K562 (cell line): ENCODE data around the gene CALHM4. TPM values are rescaled to one million over a fixed set of nuclear protein-coding genes. Genes with fewer than 3 reads are reported as not detected.
A peak's percentile ranks its signal among the peaks of the same experiment; 100 is the strongest.

Source experiments
- BCOR ChIP-seq: fragments of 450-650 bp; IDR thresholded peaks from 2 replicates; pipeline ENCODE4 v1.6.1; 2016
- FOXP1 ChIP-seq: sonication (generic); formaldehyde crosslinking; IDR thresholded peaks from 2 replicates; pipeline ENCODE4 v1.8.0; 2022; ENCODE audit warnings: mild to moderate bottlenecking, missing genetic modification reagents
- MGA ChIP-seq: fragments of 450-650 bp; IDR thresholded peaks from 2 replicates; pipeline ENCODE4 v1.6.1; 2016; ENCODE audit warnings: mild to moderate bottlenecking, moderate library complexity
- NKRF ChIP-seq: fragments of 450-650 bp; IDR thresholded peaks from 2 replicates; pipeline ENCODE4 v1.6.1; 2016; ENCODE audit warnings: borderline replicate concordance
- SNRNP70 ChIP-seq: fragments of 200-400 bp; formaldehyde crosslinking; optimal IDR thresholded peaks from 2 replicates; pipeline ENCODE3; 2017; ENCODE audit warnings: low read depth, low read length
- SP1 ChIP-seq: sonication (generic); formaldehyde crosslinking; IDR thresholded peaks from 2 replicates; pipeline ENCODE4 v1.8.1; 2022; ENCODE audit warnings: mild to moderate bottlenecking, missing genetic modification reagents
- ZFX ChIP-seq: sonication (generic); formaldehyde crosslinking; IDR thresholded peaks from 2 replicates; pipeline ENCODE4 v1.8.0; 2022; ENCODE audit warnings: mild to moderate bottlenecking, missing genetic modification reagents, moderate library complexity
- ZNF518B ChIP-seq: fragments of 250-450 bp; sonication (Bioruptor Pico); IDR thresholded peaks from 2 replicates; pipeline ENCODE4 v1.5.0; 2021; ENCODE audit warnings: mild to moderate bottlenecking, moderate library complexity
- ZNF561 ChIP-seq: fragments of 450-650 bp; formaldehyde crosslinking; conservative IDR thresholded peaks from 2 replicates; pipeline ENCODE4 v1.4.0; 2020; ENCODE audit warnings: mild to moderate bottlenecking, moderate library complexity
- polyA plus RNA-seq, 8 experiments: library from polyadenylated mRNA; depleted of rRNA in 4 of 8; stranded (reverse) in 5 of 8; unstranded in 3 of 8; fragments of >200 nt; fragmentation: Nextera tagmentation in 2 of 8; fragmentation: Illumina TruSeq in 1 of 8; extraction: Ambion mirVana in 2 of 8; extraction: Trizol in 1 of 8; gene quantifications; 2 replicates each; pipeline versions ENCODE4 v1.2.1 to v1.2.3, GENCODE V29; 2011 to 2014; ENCODE audit warnings: inconsistent platforms in 1 of 8, missing spikeins in 1 of 8
- total RNA-seq, 7 experiments: library from RNA; depleted of rRNA in 6 of 7; stranded (reverse); fragments of >200 nt in 6 of 7; fragmentation: Illumina TruSeq in 2 of 7; extraction: Trizol in 2 of 7; gene quantifications; 2 replicates each; pipeline versions ENCODE4 v1.2.1 to v1.2.3, GENCODE V29; 2011 to 2021; ENCODE audit warnings: low replicate concordance in 1 of 7

CALHM4 gene
- total and polyA plus RNA-seq, 9 of the 15 experiments (the other 6 are each of a cell fraction or from before 2014, with no cell fraction given) = not detected

GRCh38 chr6:116533233-116533957, 20.2 kb upstream of the CALHM4 start (continued):
- peak; percentile 50 for TF ChIP-seq MGA
- TF ChIP-seq ZNF561 = no peak
- TF ChIP-seq ZFX = no peak
- no peak for TF ChIP-seq BCOR
- no peak for TF ChIP-seq SNRNP70
- no peak for TF ChIP-seq SP1 (CRISPR knock-in tag)
- no peak for TF ChIP-seq NKRF
- no peak for TF ChIP-seq ZNF518B (CRISPR knock-in tag)
- TF ChIP-seq FOXP1 (CRISPR knock-in tag) = no peak
